Renal cortex interstitium (tissue), 11 donors: ENCODE measurements around the gene AKAP8L. TPM values are rescaled to one million over a fixed set of nuclear protein-coding genes. Genes with fewer than 3 reads are reported as not detected.

Experiments used
- DNase-seq, 11 donors: peaks; one replicate each; pipeline ENCODE4 v3.0.0-alpha.2; 2013; ENCODE audit warnings: low read depth in 9 of 11, low spot score in 4 of 11; ENCODE audit errors: extremely low read depth in 1 of 11
- polyA plus RNA-seq, 3 donors: library from polyadenylated mRNA; unstranded; fragments of 120-200 nt; gene quantifications; one replicate each; pipeline ENCODE4 v1.2.1, GENCODE V29; 2013; ENCODE audit not compliant: insufficient read length in 3 of 3

AKAP8L gene
- polyA plus RNA-seq, 3 donors = 111 to 119 (median 112) TPM

- DNase-seq = peak in 5 of 11 donors; percentile 41 to 67 (median 52)
Observed at GRCh38 chr19:15332311-15332996, 86.3 kb downstream of the AKAP8L start, which contains the start of gene BRD4. BRD4 (minus strand) TSS chr19:15332539; CDS start chr19:15273099, 59,440 bp downstream.

- DNase-seq = peak in 2 of 11 donors; percentile 17 to 31
Observed at GRCh38 chr19:15331419-15332310, 87.1 kb downstream of the AKAP8L start.

GRCh38 chr19:15330801-15331418 lies 87.9 kb downstream of the AKAP8L start:
- DNase-seq = no peak

Other genes with a start within 250 kb of the AKAP8L start
- 100 to 1,000 TPM in 2 of 3 donors, 10 to 100 TPM in 1; 96.0 to 146 (median 111) TPM for gene NOTCH3, start 218.0 kb downstream of the AKAP8L start, polyA plus RNA-seq
- 1 to 10 TPM; 4.8 to 5.1 (median 5.1) TPM for gene EPHX3, start 186.5 kb downstream of the AKAP8L start, polyA plus RNA-seq
- gene BRD4, start 86.4 kb downstream of the AKAP8L start, polyA plus RNA-seq = 10 to 100 TPM; 52.9 to 61.5 (median 56.8) TPM
- gene AKAP8, start 39.2 kb downstream of the AKAP8L start, polyA plus RNA-seq = 10 to 100 TPM; 26.9 to 36.9 (median 27.2) TPM
- 10 to 100 TPM; 23.6 to 40.5 (median 38.7) TPM for gene WIZ, start 31.0 kb upstream of the AKAP8L start, polyA plus RNA-seq
- 1 to 10 TPM in 1 of 3 donors, under 1 TPM in 2; 0.51 to 1.3 (median 0.92) TPM for gene RASAL3, start 45.6 kb upstream of the AKAP8L start, polyA plus RNA-seq
- gene PGLYRP2, start 60.5 kb upstream of the AKAP8L start, polyA plus RNA-seq = under 1 TPM in 1 of 3 donors, not detected in 2; 0.08 TPM
- under 1 TPM; 0.11 to 0.22 (median 0.16) TPM for gene CYP4F22, start 89.5 kb upstream of the AKAP8L start, polyA plus RNA-seq
- not detected for gene CYP4F8, start 196.2 kb upstream of the AKAP8L start, polyA plus RNA-seq
- under 1 TPM; 0.37 to 0.92 (median 0.62) TPM for gene CYP4F3, start 221.9 kb upstream of the AKAP8L start, polyA plus RNA-seq